GM12865 (cell line): ENCODE results near the gene TPM1.

Source experiments
- DNase-seq: peaks from one replicate; pipeline ENCODE4 v3.0.0; 2010; ENCODE audit warnings: low read depth
- H3K4me3 ChIP-seq: 2 replicates; pipeline ENCODE4 v1.5.1; 2011; ENCODE audit warnings: mild to moderate bottlenecking, low read depth, low read length, control low read depth
- TF ChIP-seq, protein P1 (sequence below): IDR thresholded peaks from 2 replicates; pipeline ENCODE4 v1.5.1; 2011; ENCODE audit warnings: low read length, control low read depth, low read depth, inconsistent platforms; ENCODE audit not compliant: insufficient read depth; ENCODE audit errors: missing control alignments

TPM1 gene

DNA sequence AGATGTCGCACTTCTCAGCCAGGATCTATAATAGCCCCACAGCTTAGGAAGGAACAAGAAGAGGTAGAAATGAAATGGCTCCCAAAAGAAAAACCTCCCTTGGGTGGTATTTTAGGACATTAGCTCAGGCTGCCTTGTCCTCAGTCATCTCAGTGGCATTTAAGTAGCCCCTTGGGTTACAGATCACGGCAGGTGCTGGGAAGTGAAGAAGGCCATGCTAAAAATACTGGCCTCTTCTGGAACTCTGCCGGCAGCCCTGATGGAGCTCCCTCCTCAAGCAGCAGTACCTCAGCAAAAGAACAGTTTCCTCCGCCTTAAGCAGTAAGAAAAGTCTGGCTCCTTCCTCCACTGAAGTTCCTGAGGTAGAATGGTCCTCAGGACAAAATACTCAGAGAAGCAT, 7.3 kb upstream of the TPM1 start:
- TF ChIP-seq, protein P1, sequence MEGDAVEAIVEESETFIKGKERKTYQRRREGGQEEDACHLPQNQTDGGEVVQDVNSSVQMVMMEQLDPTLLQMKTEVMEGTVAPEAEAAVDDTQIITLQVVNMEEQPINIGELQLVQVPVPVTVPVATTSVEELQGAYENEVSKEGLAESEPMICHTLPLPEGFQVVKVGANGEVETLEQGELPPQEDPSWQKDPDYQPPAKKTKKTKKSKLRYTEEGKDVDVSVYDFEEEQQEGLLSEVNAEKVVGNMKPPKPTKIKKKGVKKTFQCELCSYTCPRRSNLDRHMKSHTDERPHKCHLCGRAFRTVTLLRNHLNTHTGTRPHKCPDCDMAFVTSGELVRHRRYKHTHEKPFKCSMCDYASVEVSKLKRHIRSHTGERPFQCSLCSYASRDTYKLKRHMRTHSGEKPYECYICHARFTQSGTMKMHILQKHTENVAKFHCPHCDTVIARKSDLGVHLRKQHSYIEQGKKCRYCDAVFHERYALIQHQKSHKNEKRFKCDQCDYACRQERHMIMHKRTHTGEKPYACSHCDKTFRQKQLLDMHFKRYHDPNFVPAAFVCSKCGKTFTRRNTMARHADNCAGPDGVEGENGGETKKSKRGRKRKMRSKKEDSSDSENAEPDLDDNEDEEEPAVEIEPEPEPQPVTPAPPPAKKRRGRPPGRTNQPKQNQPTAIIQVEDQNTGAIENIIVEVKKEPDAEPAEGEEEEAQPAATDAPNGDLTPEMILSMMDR = no peak
- no peak overlapping the region for H3K4me3 ChIP-seq
- no peak for DNase-seq

DNA sequence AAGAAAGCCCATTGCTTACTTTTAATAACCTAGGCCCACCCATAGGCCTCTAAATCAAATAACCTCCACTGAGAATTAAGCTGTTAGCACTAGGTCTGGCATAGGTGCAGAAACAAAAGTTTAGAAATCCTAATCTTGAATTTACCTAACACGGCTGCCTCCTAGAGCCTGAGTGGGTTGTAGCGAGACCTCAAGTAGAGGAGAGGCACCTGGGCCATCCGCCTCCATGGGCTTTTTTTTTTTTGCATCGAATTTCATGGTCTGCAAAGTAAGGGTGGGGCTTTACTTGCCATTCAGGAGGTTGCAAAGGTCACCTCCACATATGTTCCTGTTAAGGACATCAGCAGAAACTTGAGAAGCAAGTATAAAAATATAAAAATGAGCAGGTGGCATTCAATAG, 6.6 kb upstream of the TPM1 start:
- TF ChIP-seq, protein P1 = no peak
- DNase-seq = no peak
- no peak overlapping the region for H3K4me3 ChIP-seq

DNA sequence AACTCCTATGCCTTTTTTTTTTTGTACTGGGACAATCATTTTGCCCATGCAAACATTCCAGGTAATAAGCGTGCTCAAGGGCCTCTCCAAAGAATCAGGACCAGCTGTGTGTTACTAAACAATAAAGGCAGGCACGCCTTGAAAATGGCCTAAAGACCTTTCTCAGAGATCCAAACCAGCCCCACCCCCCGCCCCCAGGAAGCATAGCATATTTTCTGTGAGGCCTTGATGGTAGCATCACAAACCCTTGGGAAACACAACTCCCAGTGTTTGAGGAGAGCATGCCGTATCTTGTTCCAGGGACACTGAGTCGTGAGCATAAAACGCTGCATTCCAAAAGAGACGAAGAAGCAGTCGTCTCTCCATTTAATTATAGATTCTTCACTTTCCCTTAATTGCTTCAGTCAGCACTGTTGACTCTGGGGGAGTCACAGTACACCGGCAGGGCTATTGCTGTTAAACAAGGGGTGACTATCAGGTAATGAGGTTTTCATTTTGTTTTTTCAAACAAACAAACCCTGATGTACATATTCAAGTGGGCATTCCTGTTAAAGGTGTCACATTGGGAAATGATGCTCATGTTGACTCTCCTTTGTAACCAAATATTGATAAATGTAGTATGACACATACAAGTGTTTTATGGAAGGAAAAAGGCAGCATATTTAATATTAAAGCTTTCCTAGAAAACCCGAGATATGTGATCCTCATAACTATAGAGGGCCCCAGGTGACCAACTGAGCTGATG, 4.4 kb upstream of the TPM1 start:
- no peak for DNase-seq
- no peak overlapping the region for H3K4me3 ChIP-seq
- TF ChIP-seq, protein P1 = no peak

DNA sequence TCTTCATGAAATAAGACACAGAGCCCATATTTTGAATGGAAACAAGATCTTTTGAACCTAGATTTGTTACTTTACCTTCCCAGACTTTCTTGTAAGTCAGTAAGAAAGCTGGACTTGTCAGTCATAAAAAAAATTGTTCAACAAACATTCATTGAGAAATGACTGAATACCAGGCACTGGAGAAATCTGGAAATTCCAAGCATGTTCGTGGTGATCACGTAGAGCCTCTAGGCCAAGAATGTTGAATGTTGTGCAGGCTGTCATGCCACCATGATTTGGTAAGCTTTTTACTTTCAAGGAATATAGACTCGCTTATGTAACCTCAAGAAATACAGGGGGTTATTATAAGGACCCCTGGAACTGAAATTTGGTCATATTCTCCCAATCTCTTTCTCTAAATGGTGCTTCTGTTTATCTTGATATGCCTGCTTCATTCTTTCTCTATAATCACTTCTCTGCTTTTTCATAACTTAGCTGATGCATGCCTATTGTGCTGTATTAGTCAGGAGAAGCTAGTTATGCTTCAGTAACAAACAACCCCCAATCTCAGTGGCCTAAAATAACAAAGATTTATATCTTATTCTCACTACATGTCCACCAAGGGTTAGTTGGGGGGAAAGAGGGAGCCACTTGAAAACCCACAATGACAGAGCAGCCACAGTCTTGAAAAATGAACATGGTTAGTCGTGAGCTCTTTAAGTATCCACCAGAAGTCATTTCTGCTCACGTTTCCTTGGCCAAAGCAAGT, 3.4 kb upstream of the TPM1 start:
- H3K4me3 ChIP-seq = no peak overlapping the region
- DNase-seq = no peak
- TF ChIP-seq, protein P1 = no peak

DNA sequence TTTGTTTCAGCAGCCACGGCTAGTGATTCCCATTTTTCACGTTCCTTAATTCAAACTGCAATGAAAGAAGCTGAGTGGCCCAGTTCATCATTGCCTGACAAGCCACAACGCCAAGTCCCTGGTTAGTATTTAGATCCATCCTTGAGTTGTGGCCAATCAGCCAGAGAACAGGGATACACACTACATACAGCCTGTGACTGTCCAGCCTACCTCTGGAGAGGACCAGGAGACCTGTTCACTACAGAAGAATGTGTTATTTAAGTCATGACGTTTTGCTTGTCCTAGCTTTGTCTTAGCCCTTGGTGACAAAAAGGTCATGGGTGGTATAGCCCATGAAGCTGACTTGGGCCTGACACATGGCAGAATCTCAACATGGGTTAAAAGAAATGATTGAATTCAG, 2.7 kb upstream of the TPM1 start:
- no peak overlapping the region for H3K4me3 ChIP-seq
- no peak for DNase-seq
- TF ChIP-seq, protein P1 = no peak

DNA sequence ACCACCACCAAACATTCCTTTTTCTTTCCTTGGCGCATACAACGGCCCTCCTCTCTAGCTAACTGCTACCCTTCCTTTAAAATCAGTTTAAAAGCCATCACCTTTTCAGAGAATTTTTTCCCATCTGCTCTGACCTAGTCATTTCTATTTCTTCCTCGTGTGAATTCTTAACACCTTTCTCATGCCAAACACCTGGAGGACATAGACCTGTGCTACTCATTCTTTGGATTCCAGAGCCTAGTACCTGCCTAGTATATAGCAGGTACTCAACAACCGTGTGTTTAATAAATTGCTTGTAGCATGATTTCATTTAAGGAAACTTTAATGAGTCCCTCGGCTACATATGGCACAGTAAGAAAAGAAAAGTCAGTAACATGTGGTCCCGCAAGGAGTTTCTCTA, 2.0 kb upstream of the TPM1 start:
- no peak overlapping the region for H3K4me3 ChIP-seq
- DNase-seq = no peak
- TF ChIP-seq, protein P1 = no peak
